ENCODE data around the gene KRTAP10-11. TPM values are rescaled to one million over a fixed set of nuclear protein-coding genes. Genes with fewer than 3 reads are reported as not detected.
"Not testable (repeated sequence)": the region's sequence is repeated elsewhere in the genome, so short reads cannot be mapped to it uniquely, and the experiment has no call there.

KRTAP10-11 gene
- total RNA-seq, 1 experiment from 2014 or later, result not detected

DNA sequence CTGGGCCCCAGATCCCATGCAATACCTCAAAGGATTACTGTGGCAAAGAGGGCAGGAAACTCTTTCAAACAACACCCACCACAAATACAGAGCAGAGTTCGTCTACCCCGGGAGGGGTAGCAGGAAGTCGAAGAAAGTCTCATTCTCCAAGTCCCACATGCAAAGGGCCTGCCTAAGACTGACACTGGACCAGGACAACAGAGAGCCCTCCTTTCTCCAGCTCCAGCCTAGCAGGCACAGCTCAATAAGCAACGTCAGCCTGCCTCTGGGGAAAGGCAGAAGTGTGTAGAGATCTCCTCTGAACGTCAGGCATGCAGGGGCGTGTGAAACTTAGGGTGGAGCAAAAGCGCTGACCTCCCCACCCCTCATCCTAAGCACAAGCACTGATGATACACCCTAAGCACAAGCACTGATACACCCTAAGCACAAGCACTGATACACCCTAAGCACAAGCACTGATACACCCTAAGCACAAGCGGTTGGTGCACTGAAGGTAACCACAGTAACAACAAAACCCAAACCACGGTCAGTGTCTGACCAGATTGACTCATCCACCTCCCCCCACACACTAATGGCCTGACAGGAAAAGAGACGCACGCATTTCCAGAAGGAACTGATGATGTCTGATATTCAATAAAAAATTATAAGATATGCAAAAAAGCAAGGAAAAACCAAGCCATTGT, 12.8 kb downstream of the KRTAP10-11 start:
- no peaks in the 10 kb centered on the region for H4K20me1 ChIP-seq (ENCODE audit: insufficient read depth, low read depth, low read length)
- no peak overlapping the region for H2AFZ ChIP-seq (ENCODE audit: low read length)
- H3K36me3 ChIP-seq (ENCODE audit: insufficient read depth, low read length), result no peaks in the 10 kb centered on the region
- peaks cover 8% of the 10 kb centered on the region; the same call in 1 of the 2 replicates for H3K9me3 ChIP-seq (ENCODE audit: low read length)
- no peaks in the 10 kb centered on the region for H3K9me2 ChIP-seq (replicated peaks; ENCODE audit: insufficient read depth, low read length)
- H3K9ac ChIP-seq (ENCODE audit: low read length), result no peak overlapping the region
- H3K27me3 ChIP-seq (ENCODE audit: low read length), result no peaks in the 10 kb centered on the region
- no peaks in the 10 kb centered on the region for H3K79me2 ChIP-seq (ENCODE audit: low read length)
- no peak overlapping the region for H3K27ac ChIP-seq (ENCODE audit: low read length)
- no peak for DNase-seq
- H3K4me2 ChIP-seq (ENCODE audit: low read depth, low read length, poor library complexity, severe bottlenecking), result no peak overlapping the region
- H3K4me3 ChIP-seq (ENCODE audit: low read length), result no peak overlapping the region
- H3K4me1 ChIP-seq (ENCODE audit: low read length), result no peaks in the 10 kb centered on the region

DNA sequence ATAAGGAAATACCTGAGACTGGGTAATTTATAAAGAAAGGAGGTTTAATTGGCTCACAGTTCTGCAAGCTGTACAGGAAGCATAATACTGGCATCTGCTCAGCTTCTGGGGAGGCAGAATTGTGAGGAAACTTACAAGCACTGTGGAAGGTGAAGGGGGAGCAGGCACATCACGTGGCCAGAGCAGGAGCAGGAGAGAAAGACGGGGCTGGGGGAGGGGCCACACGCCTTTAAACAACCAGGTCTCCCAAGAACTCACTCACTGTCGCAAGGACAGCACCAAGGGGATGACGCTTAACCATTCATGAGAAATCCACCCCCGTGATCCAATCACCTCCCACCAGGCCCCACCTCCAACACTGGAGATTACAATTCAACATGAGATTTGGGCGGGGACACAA, 15.4 kb downstream of the KRTAP10-11 start:
- not testable (repeated sequence) for H3K36me3 ChIP-seq (ENCODE audit: insufficient read depth, low read length); H2AFZ ChIP-seq (ENCODE audit: low read length); H3K4me2 ChIP-seq (ENCODE audit: low read depth, low read length, poor library complexity, severe bottlenecking); H3K9ac ChIP-seq (ENCODE audit: low read length); H3K9me2 ChIP-seq (replicated peaks; ENCODE audit: insufficient read depth, low read length); H3K4me1 ChIP-seq (ENCODE audit: low read length); H3K79me2 ChIP-seq (ENCODE audit: low read length); H3K27me3 ChIP-seq (ENCODE audit: low read length); H3K4me3 ChIP-seq (ENCODE audit: low read length); H3K9me3 ChIP-seq (ENCODE audit: low read length); H4K20me1 ChIP-seq (ENCODE audit: insufficient read depth, low read depth, low read length); H3K27ac ChIP-seq (ENCODE audit: low read length); DNase-seq

DNA sequence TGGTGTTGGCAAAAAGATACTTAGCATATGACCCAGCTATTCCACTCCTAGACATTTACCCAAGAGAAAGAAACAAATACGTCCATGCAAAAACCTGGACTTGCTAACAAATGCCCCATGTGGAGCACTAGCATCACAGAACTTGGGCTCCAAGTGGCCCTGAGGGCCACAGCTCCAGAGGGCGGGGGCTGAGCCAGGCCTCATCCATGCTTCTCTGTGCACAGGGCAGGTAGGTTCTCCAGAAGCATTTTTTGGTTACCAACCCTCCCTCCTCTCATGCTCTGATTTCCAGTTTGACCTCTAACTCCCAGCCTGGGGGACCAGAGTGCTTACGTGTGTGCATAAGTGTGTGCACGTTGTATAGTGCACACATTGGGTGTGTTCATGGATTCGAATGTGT, 18.5 kb downstream of the KRTAP10-11 start:
- no peak overlapping the region for H3K9ac ChIP-seq (ENCODE audit: low read length)

DNA sequence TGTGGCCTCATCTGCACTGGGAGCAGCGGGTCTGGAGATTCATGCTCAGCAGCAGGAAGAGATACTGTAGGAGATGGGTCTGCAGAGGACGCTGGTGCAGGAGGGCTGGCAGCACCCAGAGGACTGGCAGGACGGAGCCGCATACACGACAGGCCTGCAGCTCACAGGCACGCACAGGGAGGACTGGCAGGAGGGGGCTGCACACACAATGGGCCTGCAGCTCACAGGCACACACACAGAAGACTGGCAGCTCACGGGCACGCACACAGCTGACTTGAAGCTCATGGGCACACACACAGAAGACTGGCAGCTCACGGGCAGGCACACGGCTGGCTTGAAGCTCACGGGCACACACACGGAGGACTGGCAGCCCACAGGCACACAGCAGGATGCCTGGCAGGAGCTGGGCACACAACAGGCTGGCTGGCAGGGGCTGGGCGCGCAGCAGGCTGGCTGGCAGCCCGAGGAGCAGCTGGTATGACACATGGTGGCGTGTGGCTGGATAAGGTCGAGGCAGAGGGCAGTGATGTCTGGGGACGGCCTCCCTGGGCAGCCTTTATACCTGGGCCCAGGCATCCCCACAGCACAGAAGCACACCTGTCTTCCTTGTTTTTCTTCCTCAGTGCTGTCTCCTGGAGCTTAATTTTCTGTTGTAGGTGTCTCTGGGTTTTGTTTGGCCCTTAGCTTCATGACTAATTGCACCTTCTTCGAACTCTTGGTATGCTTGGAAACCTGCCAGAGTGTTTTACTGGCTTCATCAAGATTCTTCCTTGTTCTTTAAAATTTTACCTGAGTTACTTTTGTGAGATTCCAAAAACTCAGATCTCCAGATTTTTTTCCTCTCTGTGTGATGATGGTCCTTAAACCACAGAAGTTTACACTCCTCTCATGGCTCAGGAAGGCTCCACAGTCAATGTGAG, 20.4 kb downstream of the KRTAP10-11 start, which contains the start of gene KRTAP12-2:
TSS of gene KRTAP12-2 (minus strand) at position 527 of the 920 bp plus-strand sequence. CDS start at position 486, 41 bp downstream.
- Histone ChIP-seq H3K79me2 (ENCODE audit: low read length) (no peaks in the 10 kb centered on the region), H3K27me3 (ENCODE audit: low read length) (no peaks in the 10 kb centered on the region)

More for the DNA sequence above, 18.5 kb downstream of the KRTAP10-11 start:
- no peaks in the 10 kb centered on the region for H3K79me2 ChIP-seq (ENCODE audit: low read length)
- no peak for DNase-seq
- H3K27me3 ChIP-seq (ENCODE audit: low read length), result no peaks in the 10 kb centered on the region
- no peaks in the 10 kb centered on the region for H4K20me1 ChIP-seq (ENCODE audit: insufficient read depth, low read depth, low read length)
- H3K27ac ChIP-seq (ENCODE audit: low read length), result no peak overlapping the region
- no peak overlapping the region for H3K4me3 ChIP-seq (ENCODE audit: low read length)
- no peak overlapping the region for H2AFZ ChIP-seq (ENCODE audit: low read length)
- H3K36me3 ChIP-seq (ENCODE audit: insufficient read depth, low read length), result no peaks in the 10 kb centered on the region
- H3K9me2 ChIP-seq (replicated peaks; ENCODE audit: insufficient read depth, low read length), result no peaks in the 10 kb centered on the region
- H3K9me3 ChIP-seq (ENCODE audit: low read length), result peaks cover 8% of the 10 kb centered on the region; the same call in 1 of the 2 replicates
- H3K4me2 ChIP-seq (ENCODE audit: low read depth, low read length, poor library complexity, severe bottlenecking), result no peak overlapping the region
- no peaks in the 10 kb centered on the region for H3K4me1 ChIP-seq (ENCODE audit: low read length)

DNA sequence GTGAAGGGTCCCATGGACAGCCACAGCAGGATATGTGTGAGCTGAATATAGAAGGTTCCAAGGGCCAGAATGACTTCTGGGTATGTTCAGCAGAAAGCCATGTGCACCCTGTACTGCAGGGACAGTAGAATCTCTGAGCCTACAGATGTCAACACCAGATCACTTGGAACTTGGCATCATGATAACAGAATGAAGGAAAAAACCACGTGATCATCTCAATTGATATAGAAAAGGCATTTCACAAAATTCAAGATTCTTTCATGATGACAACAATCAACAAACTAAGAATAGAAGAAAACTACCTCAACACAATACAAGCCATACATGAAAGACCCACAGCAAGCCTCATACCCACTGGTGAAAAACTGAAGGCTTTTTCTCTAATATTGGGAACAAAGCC, 21.4 kb downstream of the KRTAP10-11 start:
- Histone ChIP-seq H3K27ac (ENCODE audit: low read length) (no peak overlapping the region), H3K4me2 (ENCODE audit: low read depth, low read length, poor library complexity, severe bottlenecking) (no peak overlapping the region), H3K9ac (ENCODE audit: low read length) (no peak overlapping the region)

More for the DNA sequence above, 20.4 kb downstream of the KRTAP10-11 start, which contains the start of gene KRTAP12-2:
- H3K9me2 ChIP-seq (replicated peaks; ENCODE audit: insufficient read depth, low read length), result no peaks in the 10 kb centered on the region
- no peak within 1 kb of the TSS for H3K27ac ChIP-seq (ENCODE audit: low read length)
- no peak within 1 kb of the TSS for H3K4me2 ChIP-seq (ENCODE audit: low read depth, low read length, poor library complexity, severe bottlenecking)
- DNase-seq, result no peak
- no peaks in the 10 kb centered on the region for H4K20me1 ChIP-seq (ENCODE audit: insufficient read depth, low read depth, low read length)
- H3K36me3 ChIP-seq (ENCODE audit: insufficient read depth, low read length), result no peaks in the 10 kb centered on the region
- H3K4me1 ChIP-seq (ENCODE audit: low read length), result no peaks in the 10 kb centered on the region
- no peak within 1 kb of the TSS for H3K4me3 ChIP-seq (ENCODE audit: low read length)
- peaks cover 17% of the 10 kb centered on the region for H3K9me3 ChIP-seq (ENCODE audit: low read length)
- H3K9ac ChIP-seq (ENCODE audit: low read length), result no peak within 1 kb of the TSS
- no peak within 1 kb of the TSS for H2AFZ ChIP-seq (ENCODE audit: low read length)

DNA sequence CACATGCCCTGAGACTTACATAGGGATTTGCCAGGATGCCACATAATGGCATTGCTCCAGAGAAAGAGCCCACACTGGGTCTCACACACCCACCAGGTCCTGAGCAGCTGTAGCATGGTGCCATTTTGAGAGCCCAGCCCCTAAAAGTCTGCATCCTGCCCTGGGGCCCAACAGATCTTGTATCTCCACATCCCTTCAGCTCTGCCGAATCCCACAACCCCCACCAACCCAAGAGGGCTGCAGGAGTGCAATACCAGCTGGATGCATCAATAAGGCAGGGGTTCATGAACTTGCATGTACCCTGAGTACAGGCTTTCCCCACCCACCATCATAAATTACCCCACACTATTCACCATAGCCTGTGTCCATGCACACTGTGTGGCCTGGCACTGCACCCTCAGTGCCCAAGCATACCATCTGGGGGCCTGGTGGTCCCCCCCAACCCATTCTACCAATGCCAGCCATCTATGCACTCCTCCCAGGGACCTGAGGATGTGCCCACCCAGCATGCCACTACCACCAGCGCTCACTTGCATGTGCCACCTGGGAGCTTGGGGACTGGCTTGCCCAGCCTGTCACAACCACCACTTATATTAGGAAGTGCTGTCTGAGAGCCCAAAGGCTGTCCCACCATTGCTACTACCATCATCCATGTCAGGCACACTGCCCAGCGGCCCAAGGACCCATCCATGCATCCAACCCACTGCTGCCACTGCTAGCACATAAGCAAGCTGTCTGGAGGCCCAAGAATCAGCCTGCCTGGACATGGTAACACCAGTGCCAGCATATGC, 24.6 kb downstream of the KRTAP10-11 start:
- H3K4me3 ChIP-seq (ENCODE audit: low read length), result no peak overlapping the region
- no peak overlapping the region for H3K9ac ChIP-seq (ENCODE audit: low read length)
- no peaks in the 10 kb centered on the region for H3K79me2 ChIP-seq (ENCODE audit: low read length)
- no peak for DNase-seq
- H3K9me3 ChIP-seq (ENCODE audit: low read length), result peaks cover 21% of the 10 kb centered on the region
- no peaks in the 10 kb centered on the region for H3K9me2 ChIP-seq (replicated peaks; ENCODE audit: insufficient read depth, low read length)
- H4K20me1 ChIP-seq (ENCODE audit: insufficient read depth, low read depth, low read length), result no peaks in the 10 kb centered on the region
- no peaks in the 10 kb centered on the region for H3K36me3 ChIP-seq (ENCODE audit: insufficient read depth, low read length)
- H3K4me2 ChIP-seq (ENCODE audit: low read depth, low read length, poor library complexity, severe bottlenecking), result no peak overlapping the region
- no peak overlapping the region for H2AFZ ChIP-seq (ENCODE audit: low read length)
- no peak overlapping the region for H3K27ac ChIP-seq (ENCODE audit: low read length)
- 0 out of 2 replicates have a peak, but pooled peaks cover 3% of the 10 kb centered on the region for H3K27me3 ChIP-seq (ENCODE audit: low read length)
- H3K4me1 ChIP-seq (ENCODE audit: low read length), result no peaks in the 10 kb centered on the region

More for the DNA sequence above, 21.4 kb downstream of the KRTAP10-11 start:
- H3K4me3 ChIP-seq (ENCODE audit: low read length), result no peak overlapping the region
- H3K9me2 ChIP-seq (replicated peaks; ENCODE audit: insufficient read depth, low read length), result no peaks in the 10 kb centered on the region
- H2AFZ ChIP-seq (ENCODE audit: low read length), result no peak overlapping the region
- no peaks in the 10 kb centered on the region for H3K36me3 ChIP-seq (ENCODE audit: insufficient read depth, low read length)
- peaks cover 20% of the 10 kb centered on the region for H3K9me3 ChIP-seq (ENCODE audit: low read length)
- DNase-seq, result no peak
- no peaks in the 10 kb centered on the region for H3K27me3 ChIP-seq (ENCODE audit: low read length)
- H3K4me1 ChIP-seq (ENCODE audit: low read length), result no peaks in the 10 kb centered on the region
- no peaks in the 10 kb centered on the region for H4K20me1 ChIP-seq (ENCODE audit: insufficient read depth, low read depth, low read length)
- no peaks in the 10 kb centered on the region for H3K79me2 ChIP-seq (ENCODE audit: low read length)

DNA sequence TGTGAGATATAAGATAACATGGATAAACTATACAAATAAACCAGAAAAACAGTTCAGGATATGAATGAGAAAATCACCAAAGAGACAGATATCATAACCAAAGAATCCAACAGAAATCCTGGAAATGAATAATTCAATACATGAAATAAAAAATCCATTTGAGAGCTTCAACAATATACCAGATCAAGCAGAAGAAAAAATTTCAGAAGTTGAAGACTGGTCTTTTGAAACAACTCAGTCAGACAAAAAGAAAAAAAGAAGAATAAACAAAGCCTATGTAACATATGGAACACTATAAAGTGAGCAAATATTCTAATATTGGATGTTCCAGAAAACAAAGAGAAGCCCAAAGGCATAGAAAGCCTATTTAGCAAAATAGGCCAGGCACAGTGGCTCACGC, 25.7 kb downstream of the KRTAP10-11 start:
- Histone ChIP-seq H3K9me2 (replicated peaks; ENCODE audit: insufficient read depth, low read length) (no peaks in the 10 kb centered on the region), H3K9me3 (ENCODE audit: low read length) (peaks cover 21% of the 10 kb centered on the region), H3K9ac (ENCODE audit: low read length) (no peak overlapping the region), H3K79me2 (ENCODE audit: low read length) (no peaks in the 10 kb centered on the region), H3K4me1 (ENCODE audit: low read length) (no peaks in the 10 kb centered on the region), H3K27ac (ENCODE audit: low read length) (no peak overlapping the region), H3K36me3 (ENCODE audit: insufficient read depth, low read length) (no peaks in the 10 kb centered on the region), H3K27me3 (ENCODE audit: low read length) (0 out of 2 replicates have a peak, but pooled peaks cover 3% of the 10 kb centered on the region), H3K4me2 (ENCODE audit: low read depth, low read length, poor library complexity, severe bottlenecking) (no peak overlapping the region), H2AFZ (ENCODE audit: low read length) (no peak overlapping the region), H3K4me3 (ENCODE audit: low read length) (no peak overlapping the region), H4K20me1 (ENCODE audit: insufficient read depth, low read depth, low read length) (no peaks in the 10 kb centered on the region)
- DNase-seq, result no peak

All from Karpas-422 (cell line).